Amniotic stem cell (primary cell): ENCODE data around the gene HDX.
"Not testable (repeated sequence)": the region's sequence is repeated elsewhere in the genome, so short reads cannot be mapped to it uniquely, and the experiment has no call there.

Experiments used
- DNase-seq: peaks from one replicate; lab custom pipeline; 2025; lab: John Stamatoyannopoulos, UW

The HDX gene

GRCh38 chrX:84339507-84340364 is 162.5 kb downstream of the HDX start:
- DNase-seq, result no peak

GRCh38 chrX:84336646-84337045 is 165.6 kb downstream of the HDX start:
- DNase-seq, result no peak

- no peak for DNase-seq
These were observed 167.1 kb downstream of the HDX start for GRCh38 chrX:84335121-84335520.

GRCh38 chrX:84322083-84322827 is 180.0 kb downstream of the HDX start:
- DNase-seq, result no peak

GRCh38 chrX:84320614-84321013 is 181.6 kb downstream of the HDX start:
- no peak for DNase-seq

GRCh38 chrX:84320023-84320422 is 182.2 kb downstream of the HDX start:
- DNase-seq, result no peak

GRCh38 chrX:84318661-84319060 is 183.6 kb downstream of the HDX start:
- no peak for DNase-seq

GRCh38 chrX:84315946-84316345 is 186.3 kb downstream of the HDX start:
- not testable (repeated sequence) for DNase-seq
